Tibial nerve (tissue), 4 donors: Measurements from ENCODE around the gene WNT9A.
"Not testable (repeated sequence)": the region's sequence is repeated elsewhere in the genome, so short reads cannot be mapped to it uniquely, and the experiment has no call there.

Experiments used
- CTCF ChIP-seq, 5 experiments: fragments of 200-600 bp in 3 of 5; fragments of 450-650 bp in 2 of 5; sonication (generic) in 3 of 5; IDR thresholded peaks; one replicate each; pipeline ENCODE4 v1.5.1; 2016 to 2019; ENCODE audit warnings: antibody characterized with exemption in 5 of 5, mild to moderate bottlenecking in 3 of 5, moderate library complexity in 2 of 5
- EP300 ChIP-seq, 2 donors: sonication (generic); formaldehyde crosslinking; IDR thresholded peaks; one replicate each; pipeline ENCODE4 v1.6.1; 2017; ENCODE audit warnings: antibody characterized with exemption in 2 of 2, mild to moderate bottlenecking in 1 of 2
- POLR2A ChIP-seq, 2 donors: fragments of 450-650 bp; IDR thresholded peaks; one replicate each; pipeline ENCODE4 v1.6.1; 2017; ENCODE audit warnings: antibody characterized with exemption in 2 of 2, mild to moderate bottlenecking in 2 of 2, moderate library complexity in 2 of 2

GRCh38 chr1:227966733-227967132, 19.0 kb upstream of the WNT9A start:
- not testable (repeated sequence) for TF ChIP-seq CTCF, POLR2A, EP300 (IDR thresholded peaks at IDR 0.05)
